ENCODE data around the gene XPO5. TPM values are rescaled to one million over a fixed set of nuclear protein-coding genes. Genes with fewer than 3 reads are reported as not detected.

Gene XPO5
- total RNA-seq, 1 donor from 2014 or later: 53.0 TPM

DNA sequence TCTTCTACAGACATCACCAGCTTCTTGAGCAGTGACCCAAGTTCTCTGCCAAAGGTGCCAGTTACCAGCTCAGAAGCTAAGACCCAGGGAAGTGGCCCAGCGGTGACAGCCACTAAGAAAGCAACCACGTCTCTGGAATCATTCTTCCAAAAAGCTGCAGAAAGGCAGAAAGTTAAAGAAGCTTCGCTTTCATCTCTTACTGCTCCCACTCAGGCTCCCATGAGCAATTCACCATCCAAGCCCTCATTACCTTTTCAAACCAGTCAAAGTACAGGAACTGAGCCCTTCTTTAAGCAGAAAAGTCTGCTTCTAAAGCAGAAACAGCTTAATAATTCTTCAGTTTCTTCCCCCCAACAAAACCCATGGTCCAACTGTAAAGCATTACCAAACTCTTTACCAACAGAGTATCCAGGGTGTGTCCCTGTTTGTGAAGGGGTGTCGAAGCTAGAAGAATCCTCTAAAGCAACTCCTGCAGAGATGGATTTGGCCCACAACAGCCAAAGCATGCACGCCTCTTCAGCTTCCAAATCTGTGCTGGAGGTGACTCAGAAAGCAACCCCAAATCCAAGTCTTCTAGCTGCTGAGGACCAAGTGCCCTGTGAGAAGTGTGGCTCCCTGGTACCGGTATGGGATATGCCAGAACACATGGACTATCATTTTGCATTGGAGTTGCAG is 38.0 kb upstream of the XPO5 start:
- Mint-ChIP-seq H3K36me3 (ENCODE audit: low read depth, unreplicated experiment) (peaks cover 23% of the 10 kb centered on the region), H3K9me3 (ENCODE audit: unreplicated experiment) (no peaks in the 10 kb centered on the region), H3K27ac (ENCODE audit: unreplicated experiment) (no peak overlapping the region), H3K27me3 (ENCODE audit: low read depth, unreplicated experiment) (no peaks in the 10 kb centered on the region), H3K4me1 (ENCODE audit: low read depth, unreplicated experiment) (peaks cover 13% of the 10 kb centered on the region), H3K4me3 (ENCODE audit: unreplicated experiment) (peak overlapping the region; percentile 27)
- no peaks in the 10 kb centered on the region for H3K27me3 ChIP-seq (ENCODE audit: insufficient read depth, low read length)
- no peak overlapping the region for H3K4me3 ChIP-seq (ENCODE audit: insufficient read depth, low read depth, low read length)
- H2AFZ ChIP-seq (ENCODE audit: low read depth, low read length): no peak overlapping the region
- H3K79me2 ChIP-seq (ENCODE audit: insufficient read depth, low read length): no peaks in the 10 kb centered on the region
- DNase-seq (ENCODE audit: low read depth): no peak
- no peak overlapping the region for H3K9ac ChIP-seq (ENCODE audit: low read length)
- H4K20me1 ChIP-seq (ENCODE audit: insufficient read depth, low read length): peaks cover 3% of the 10 kb centered on the region
- H3K4me2 ChIP-seq (ENCODE audit: low read length): no peak overlapping the region
- H3K27ac ChIP-seq (ENCODE audit: low read depth, low read length): no peak overlapping the region
- FAIRE-seq: no peak
- TF ChIP-seq, protein P1, sequence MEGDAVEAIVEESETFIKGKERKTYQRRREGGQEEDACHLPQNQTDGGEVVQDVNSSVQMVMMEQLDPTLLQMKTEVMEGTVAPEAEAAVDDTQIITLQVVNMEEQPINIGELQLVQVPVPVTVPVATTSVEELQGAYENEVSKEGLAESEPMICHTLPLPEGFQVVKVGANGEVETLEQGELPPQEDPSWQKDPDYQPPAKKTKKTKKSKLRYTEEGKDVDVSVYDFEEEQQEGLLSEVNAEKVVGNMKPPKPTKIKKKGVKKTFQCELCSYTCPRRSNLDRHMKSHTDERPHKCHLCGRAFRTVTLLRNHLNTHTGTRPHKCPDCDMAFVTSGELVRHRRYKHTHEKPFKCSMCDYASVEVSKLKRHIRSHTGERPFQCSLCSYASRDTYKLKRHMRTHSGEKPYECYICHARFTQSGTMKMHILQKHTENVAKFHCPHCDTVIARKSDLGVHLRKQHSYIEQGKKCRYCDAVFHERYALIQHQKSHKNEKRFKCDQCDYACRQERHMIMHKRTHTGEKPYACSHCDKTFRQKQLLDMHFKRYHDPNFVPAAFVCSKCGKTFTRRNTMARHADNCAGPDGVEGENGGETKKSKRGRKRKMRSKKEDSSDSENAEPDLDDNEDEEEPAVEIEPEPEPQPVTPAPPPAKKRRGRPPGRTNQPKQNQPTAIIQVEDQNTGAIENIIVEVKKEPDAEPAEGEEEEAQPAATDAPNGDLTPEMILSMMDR (IDR thresholded peaks at IDR 0.05; ENCODE audit: insufficient read depth, low read depth, low read length): no peak
- TF ChIP-seq EZH2 (IDR thresholded peaks at IDR 0.05; ENCODE audit: insufficient read depth, low read length): no peak
- H3K9me3 ChIP-seq (ENCODE audit: insufficient read depth, low read depth, low read length): no peaks in the 10 kb centered on the region
- H3K36me3 ChIP-seq (ENCODE audit: insufficient read depth, low read length): peaks cover 40% of the 10 kb centered on the region
- no peaks in the 10 kb centered on the region for H3K4me1 ChIP-seq (ENCODE audit: insufficient read depth, low read length)

DNA sequence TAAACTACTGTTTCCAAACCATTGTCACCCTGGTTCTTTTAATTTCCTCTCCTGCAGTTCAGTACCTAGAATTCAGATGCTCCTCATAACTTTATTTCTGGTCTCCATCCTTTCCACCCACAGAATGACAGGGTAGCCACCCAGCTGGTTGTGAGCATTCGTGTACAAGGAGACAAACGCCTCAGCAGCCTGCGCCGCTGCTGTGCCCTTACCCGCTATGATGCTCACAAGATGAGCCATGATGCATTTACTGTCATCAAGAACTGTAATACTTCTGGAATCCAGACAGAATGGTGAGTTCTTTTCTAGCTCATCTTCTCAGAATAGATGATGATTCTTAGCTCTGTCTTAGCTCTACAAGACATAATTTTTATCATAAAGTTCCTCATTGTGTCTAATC is 34.6 kb upstream of the XPO5 start:
- TF ChIP-seq, protein P1 (IDR thresholded peaks at IDR 0.05; ENCODE audit: insufficient read depth, low read depth, low read length): no peak
- no peak for TF ChIP-seq EZH2 (IDR thresholded peaks at IDR 0.05; ENCODE audit: insufficient read depth, low read length)
- Histone ChIP-seq H3K27ac (ENCODE audit: low read depth, low read length) (no peak overlapping the region), H3K9me3 (ENCODE audit: insufficient read depth, low read depth, low read length) (no peaks in the 10 kb centered on the region), H3K79me2 (ENCODE audit: insufficient read depth, low read length) (no peaks in the 10 kb centered on the region), H3K4me2 (ENCODE audit: low read length) (no peak overlapping the region), H3K36me3 (ENCODE audit: insufficient read depth, low read length) (peaks cover 40% of the 10 kb centered on the region), H3K9ac (ENCODE audit: low read length) (no peak overlapping the region), H4K20me1 (ENCODE audit: insufficient read depth, low read length) (peaks cover 8% of the 10 kb centered on the region), H3K4me3 (ENCODE audit: insufficient read depth, low read depth, low read length) (no peak overlapping the region), H2AFZ (ENCODE audit: low read depth, low read length) (no peak overlapping the region), H3K27me3 (ENCODE audit: insufficient read depth, low read length) (no peaks in the 10 kb centered on the region), H3K4me1 (ENCODE audit: insufficient read depth, low read length) (no peaks in the 10 kb centered on the region)
- no peaks in the 10 kb centered on the region for H3K27me3 Mint-ChIP-seq (ENCODE audit: low read depth, unreplicated experiment)
- H3K9me3 Mint-ChIP-seq (ENCODE audit: unreplicated experiment): no peaks in the 10 kb centered on the region
- peaks cover 20% of the 10 kb centered on the region for H3K36me3 Mint-ChIP-seq (ENCODE audit: low read depth, unreplicated experiment)
- no peak for DNase-seq (ENCODE audit: low read depth)
- H3K27ac Mint-ChIP-seq (ENCODE audit: unreplicated experiment): peak overlapping the region; percentile 78
- peak overlapping the region; percentile 34 for H3K4me3 Mint-ChIP-seq (ENCODE audit: unreplicated experiment)
- no peak for FAIRE-seq
- peaks cover 14% of the 10 kb centered on the region for H3K4me1 Mint-ChIP-seq (ENCODE audit: low read depth, unreplicated experiment)

DNA sequence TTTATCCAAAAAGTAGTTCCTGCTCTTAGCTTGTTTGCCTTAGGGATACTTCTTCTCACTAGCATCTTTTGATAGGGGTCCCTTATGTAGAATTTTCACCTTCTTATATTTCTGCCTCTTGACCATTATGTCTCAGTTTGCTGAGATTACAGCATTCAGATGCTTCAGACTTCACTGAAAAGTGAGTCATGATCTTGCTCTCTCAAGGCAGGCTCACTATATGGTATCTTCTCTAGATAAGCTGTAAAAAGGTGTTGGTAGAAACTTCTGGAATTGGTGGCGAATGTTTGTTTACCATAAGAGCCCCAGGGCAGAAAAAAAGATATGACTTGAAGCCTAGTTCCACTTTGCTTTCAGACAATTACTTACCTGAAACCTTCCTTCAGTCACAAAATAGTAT is 33.6 kb upstream of the XPO5 start:
- FAIRE-seq (no peak), DNase-seq (ENCODE audit: low read depth) (no peak)
- TF ChIP-seq, protein P1 (IDR thresholded peaks at IDR 0.05; ENCODE audit: insufficient read depth, low read depth, low read length): no peak
- no peak for TF ChIP-seq EZH2 (IDR thresholded peaks at IDR 0.05; ENCODE audit: insufficient read depth, low read length)
- no peak overlapping the region for H3K9ac ChIP-seq (ENCODE audit: low read length)
- H3K4me2 ChIP-seq (ENCODE audit: low read length): no peak overlapping the region
- Mint-ChIP-seq H3K27ac (ENCODE audit: unreplicated experiment) (no peak overlapping the region), H3K4me1 (ENCODE audit: low read depth, unreplicated experiment) (peaks cover 14% of the 10 kb centered on the region), H3K27me3 (ENCODE audit: low read depth, unreplicated experiment) (no peaks in the 10 kb centered on the region), H3K36me3 (ENCODE audit: low read depth, unreplicated experiment) (peaks cover 20% of the 10 kb centered on the region), H3K4me3 (ENCODE audit: unreplicated experiment) (no peak overlapping the region), H3K9me3 (ENCODE audit: unreplicated experiment) (no peaks in the 10 kb centered on the region)
- H3K27ac ChIP-seq (ENCODE audit: low read depth, low read length): no peak overlapping the region
- H3K27me3 ChIP-seq (ENCODE audit: insufficient read depth, low read length): no peaks in the 10 kb centered on the region
- H3K79me2 ChIP-seq (ENCODE audit: insufficient read depth, low read length): no peaks in the 10 kb centered on the region
- no peak overlapping the region for H2AFZ ChIP-seq (ENCODE audit: low read depth, low read length)
- no peak overlapping the region for H3K4me3 ChIP-seq (ENCODE audit: insufficient read depth, low read depth, low read length)
- peaks cover 37% of the 10 kb centered on the region for H3K36me3 ChIP-seq (ENCODE audit: insufficient read depth, low read length)
- H4K20me1 ChIP-seq (ENCODE audit: insufficient read depth, low read length): peaks cover 8% of the 10 kb centered on the region
- no peaks in the 10 kb centered on the region for H3K9me3 ChIP-seq (ENCODE audit: insufficient read depth, low read depth, low read length)
- H3K4me1 ChIP-seq (ENCODE audit: insufficient read depth, low read length): peaks cover 3% of the 10 kb centered on the region
